WI38 (cell line): ENCODE measurements around the gene LRP1B.

ENCODE experiments used
- H3K4me3 ChIP-seq: 2 replicates; pipeline ENCODE4 v1.5.1; 2011; ENCODE audit warnings: low read depth, mild to moderate bottlenecking, control low read depth, low read length
- TF ChIP-seq, protein P1 (sequence below): IDR thresholded peaks from 2 replicates; pipeline ENCODE4 v1.5.1; 2012; ENCODE audit warnings: low read depth, mild to moderate bottlenecking, control low read depth, low read length

The LRP1B gene

DNA sequence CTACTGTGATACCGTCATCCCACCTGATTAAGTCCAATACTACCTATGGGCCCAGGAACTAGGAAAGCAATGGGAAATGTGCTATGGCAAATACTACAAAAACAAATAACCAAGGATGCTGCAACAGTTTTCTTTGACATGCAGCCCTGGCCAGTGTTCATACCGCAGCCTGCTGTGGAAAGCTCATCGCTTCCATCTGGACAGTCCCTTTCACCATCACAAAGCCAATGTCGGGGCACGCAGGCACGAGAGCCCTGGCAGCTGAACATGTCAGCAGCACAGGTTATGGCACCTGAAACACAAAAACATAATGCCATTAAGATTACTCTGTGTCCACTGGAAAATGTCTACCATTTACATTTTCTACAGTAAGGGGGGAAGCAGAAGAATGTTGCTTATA, 1621.1 kb downstream of the LRP1B start:
- TF ChIP-seq, protein P1, sequence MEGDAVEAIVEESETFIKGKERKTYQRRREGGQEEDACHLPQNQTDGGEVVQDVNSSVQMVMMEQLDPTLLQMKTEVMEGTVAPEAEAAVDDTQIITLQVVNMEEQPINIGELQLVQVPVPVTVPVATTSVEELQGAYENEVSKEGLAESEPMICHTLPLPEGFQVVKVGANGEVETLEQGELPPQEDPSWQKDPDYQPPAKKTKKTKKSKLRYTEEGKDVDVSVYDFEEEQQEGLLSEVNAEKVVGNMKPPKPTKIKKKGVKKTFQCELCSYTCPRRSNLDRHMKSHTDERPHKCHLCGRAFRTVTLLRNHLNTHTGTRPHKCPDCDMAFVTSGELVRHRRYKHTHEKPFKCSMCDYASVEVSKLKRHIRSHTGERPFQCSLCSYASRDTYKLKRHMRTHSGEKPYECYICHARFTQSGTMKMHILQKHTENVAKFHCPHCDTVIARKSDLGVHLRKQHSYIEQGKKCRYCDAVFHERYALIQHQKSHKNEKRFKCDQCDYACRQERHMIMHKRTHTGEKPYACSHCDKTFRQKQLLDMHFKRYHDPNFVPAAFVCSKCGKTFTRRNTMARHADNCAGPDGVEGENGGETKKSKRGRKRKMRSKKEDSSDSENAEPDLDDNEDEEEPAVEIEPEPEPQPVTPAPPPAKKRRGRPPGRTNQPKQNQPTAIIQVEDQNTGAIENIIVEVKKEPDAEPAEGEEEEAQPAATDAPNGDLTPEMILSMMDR, result no peak
- H3K4me3 ChIP-seq, result no peak overlapping the region

DNA sequence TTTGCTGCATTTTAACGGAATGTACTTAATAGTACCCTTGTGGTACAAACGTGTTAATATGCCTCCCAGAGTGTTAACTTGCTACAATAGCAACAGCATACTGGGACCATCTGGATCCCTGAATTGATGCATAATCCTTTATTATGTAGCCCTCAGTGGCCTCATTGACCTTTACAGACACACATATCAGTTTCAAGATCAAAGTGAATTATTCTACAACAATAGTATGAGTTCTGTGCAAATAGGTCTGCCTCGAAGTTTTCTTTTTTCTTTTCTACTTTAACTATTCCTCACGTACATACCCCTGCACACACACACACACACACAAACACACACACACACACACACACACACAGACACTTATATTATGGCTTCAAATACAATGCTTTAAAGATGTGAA, 1622.1 kb downstream of the LRP1B start:
- no peak overlapping the region for H3K4me3 ChIP-seq
- TF ChIP-seq, protein P1, result no peak

DNA sequence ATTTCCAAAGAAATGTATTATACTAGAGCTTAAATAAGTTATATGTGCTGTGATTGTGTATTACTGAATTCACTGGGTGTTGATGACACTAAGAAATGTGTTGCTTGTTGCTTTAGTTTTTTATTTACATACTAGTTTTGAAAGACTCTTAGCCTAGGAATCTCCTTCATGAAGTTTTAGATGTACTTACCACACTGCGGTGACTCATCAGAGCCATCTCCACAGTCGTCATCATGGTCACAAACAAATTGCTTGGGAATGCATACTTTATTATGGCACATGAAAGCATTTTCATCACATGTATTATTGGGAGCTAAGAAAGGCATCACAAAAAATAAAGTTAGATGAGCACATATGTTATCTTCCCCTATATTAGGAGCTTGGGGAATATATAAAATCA, 1624.2 kb downstream of the LRP1B start:
- H3K4me3 ChIP-seq, result no peak overlapping the region
- TF ChIP-seq, protein P1, result no peak

DNA sequence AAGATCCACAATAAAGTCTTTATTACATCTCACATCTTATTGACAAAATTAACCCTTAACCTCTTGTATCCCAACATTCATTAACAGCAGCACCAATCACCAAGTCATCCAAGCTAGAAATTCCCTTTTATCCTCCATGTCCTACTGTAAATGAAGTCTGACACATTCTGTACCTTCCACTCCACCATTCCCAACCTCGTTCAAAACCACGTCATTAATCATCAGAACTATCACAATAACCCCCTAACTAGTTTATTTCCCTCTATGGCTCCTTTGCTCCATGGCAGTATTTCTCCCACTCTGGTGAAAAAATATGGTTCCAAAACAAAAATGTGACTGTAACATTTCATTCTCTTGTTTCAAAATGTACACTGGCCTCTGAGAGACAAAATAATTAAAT, 1626.2 kb downstream of the LRP1B start:
- no peak overlapping the region for H3K4me3 ChIP-seq
- TF ChIP-seq, protein P1, result no peak

DNA sequence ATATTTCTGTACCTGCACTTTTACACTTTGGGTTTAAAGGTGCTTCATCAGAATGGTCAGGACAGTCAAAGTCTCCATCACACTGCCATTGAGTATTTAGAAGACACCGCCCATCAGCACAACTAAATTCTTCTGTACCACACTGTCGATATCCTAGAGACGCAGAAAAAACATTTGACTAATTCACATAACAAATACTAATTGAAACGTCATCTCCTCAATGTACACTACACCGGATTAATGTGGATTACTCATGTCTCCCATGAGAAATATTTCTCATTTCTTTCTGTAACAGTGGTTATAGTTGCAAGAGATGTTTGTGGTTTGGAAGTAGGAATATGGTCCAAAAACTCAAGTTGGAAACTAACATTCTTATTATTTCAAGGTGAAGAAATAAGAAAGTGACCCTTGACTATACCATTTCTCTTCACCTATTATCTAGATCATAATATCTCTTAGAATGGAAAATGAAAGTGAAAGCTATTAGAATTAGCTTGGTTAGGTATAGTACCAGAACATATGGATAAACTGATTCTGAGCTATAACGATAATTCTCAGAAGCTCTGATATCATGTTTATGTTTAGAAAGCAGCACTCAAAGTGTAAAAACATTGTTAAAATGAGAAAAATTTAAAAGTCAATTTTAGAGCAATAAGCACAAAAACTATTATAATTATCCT, 1627.7 kb downstream of the LRP1B start:
- H3K4me3 ChIP-seq, result no peak overlapping the region
- TF ChIP-seq, protein P1, result no peak

DNA sequence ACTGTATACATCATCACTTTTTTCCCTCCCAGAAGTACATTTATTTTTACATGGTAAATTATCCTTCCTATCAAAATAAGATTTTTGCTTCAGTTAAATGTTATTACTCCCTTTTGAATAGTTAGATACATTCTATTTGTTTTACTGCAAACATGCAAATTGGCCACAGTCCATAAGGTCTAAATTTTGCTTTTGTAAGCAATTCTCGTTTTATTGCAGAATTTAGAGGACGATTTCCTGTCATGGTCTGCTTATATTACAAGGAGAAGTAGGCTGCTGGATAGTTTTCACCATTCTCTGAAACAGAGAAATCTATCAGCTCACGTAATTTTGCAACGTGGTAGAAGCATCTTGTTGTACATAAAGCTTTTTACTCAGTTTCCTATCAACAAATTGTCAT, 1632.5 kb downstream of the LRP1B start:
- H3K4me3 ChIP-seq, result no peak overlapping the region
- TF ChIP-seq, protein P1, result no peak

DNA sequence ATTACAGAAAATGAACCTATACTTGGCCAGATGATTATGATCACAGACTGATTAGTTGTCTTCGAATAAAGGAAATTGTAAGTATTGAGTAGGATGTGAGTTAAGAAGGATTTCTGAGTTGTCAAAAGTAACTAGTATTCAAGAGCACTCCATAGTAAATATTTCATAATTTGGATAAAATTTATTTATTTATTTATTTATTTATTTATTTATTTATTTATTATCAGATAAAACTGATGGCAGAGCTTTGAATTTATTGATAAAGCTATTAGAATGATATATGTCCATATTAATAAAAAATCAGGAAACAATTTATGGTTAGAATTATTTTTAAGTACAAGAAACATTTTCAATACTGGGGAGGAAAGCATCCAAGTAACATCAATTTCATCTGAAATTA, 1634.1 kb downstream of the LRP1B start:
- TF ChIP-seq, protein P1, result no peak
- no peak overlapping the region for H3K4me3 ChIP-seq
